ENCODE measurements around the gene SEMA6A. TPM values are rescaled to one million over a fixed set of nuclear protein-coding genes. Genes with fewer than 3 reads are reported as not detected.
A peak's percentile ranks its signal among the peaks of the same experiment; 100 is the strongest.

Gene SEMA6A
- polyA plus RNA-seq, 3 donors, result 0.16 TPM; not detected in 2

DNA sequence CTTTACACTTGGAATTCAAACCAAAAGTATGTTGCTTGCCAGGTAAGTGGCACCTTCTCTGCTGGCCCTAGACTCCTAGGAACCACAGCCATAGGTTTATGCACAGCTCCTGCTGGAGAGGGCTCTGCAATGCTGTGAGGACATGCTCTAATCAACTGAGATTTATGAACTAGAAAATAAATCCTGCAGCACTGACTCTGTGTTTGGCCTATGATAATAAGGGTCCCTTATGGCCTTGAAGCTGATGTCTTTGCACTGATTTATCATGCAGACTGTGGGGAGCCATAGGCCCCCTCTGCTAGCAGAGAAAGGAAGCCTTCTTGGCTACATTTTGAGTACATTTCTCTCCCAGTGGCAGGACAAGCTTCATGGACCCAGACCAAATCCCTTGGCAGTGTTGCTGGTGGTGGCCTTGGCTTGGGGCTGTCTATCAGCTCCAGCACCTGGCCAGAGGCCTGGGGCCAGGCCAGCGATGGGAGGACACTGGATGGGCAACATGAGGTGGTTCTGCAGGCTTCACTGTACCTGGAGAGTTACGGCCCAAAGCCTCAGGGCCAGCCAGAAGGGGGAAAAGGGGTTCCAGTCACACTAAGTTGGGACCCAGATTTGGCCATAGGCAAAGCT lies 178.0 kb downstream of the SEMA6A start:
- H3K4me1 Mint-ChIP-seq, result no peaks in the 10 kb centered on the region
- H3K27me3 Mint-ChIP-seq (ENCODE audit: low read depth in 3 of 3), result peaks cover 0 to 3% (median 0%) of the 10 kb centered on the region in 3 donors
- no peak overlapping the region for H3K4me3 ChIP-seq (replicated peaks in 1 of 3; ENCODE audit: low read depth in 2 of 3, low read length in 3 of 3)
- H3K4me1 ChIP-seq (ENCODE audit: control insufficient read depth in 1 of 2, insufficient read depth in 2 of 2, low read length in 2 of 2), result no peaks in the 10 kb centered on the region
- DNase-seq, result no peak
- peaks cover 0 to 6% (median 1%) of the 10 kb centered on the region in 7 donors for H3K9me3 Mint-ChIP-seq
- H2AFZ ChIP-seq (ENCODE audit: insufficient read depth, low read depth, low read length, poor library complexity, severe bottlenecking), result no peak overlapping the region
- H3K4me2 ChIP-seq (replicated peaks; ENCODE audit: extremely low read depth, low read length, poor library complexity, severe bottlenecking), result no peak overlapping the region
- H3K27ac Mint-ChIP-seq, result no peak overlapping the region
- H3K4me3 Mint-ChIP-seq, result no peak overlapping the region
- 90% methylated on average over 2 of the region's 2 CpGs for WGBS (ENCODE audit: insufficient coverage)
- no peaks in the 10 kb centered on the region for H4K20me1 ChIP-seq (ENCODE audit: insufficient read depth, low read length)
- intact Hi-C loops (cut with micrococcal nuclease), result no loop called here
- H3K36me3 ChIP-seq (replicated peaks in 1 of 2; ENCODE audit: control insufficient read depth in 1 of 2, insufficient read depth in 2 of 2, low read length in 2 of 2), result no peaks in the 10 kb centered on the region
- TF ChIP-seq, protein P1, sequence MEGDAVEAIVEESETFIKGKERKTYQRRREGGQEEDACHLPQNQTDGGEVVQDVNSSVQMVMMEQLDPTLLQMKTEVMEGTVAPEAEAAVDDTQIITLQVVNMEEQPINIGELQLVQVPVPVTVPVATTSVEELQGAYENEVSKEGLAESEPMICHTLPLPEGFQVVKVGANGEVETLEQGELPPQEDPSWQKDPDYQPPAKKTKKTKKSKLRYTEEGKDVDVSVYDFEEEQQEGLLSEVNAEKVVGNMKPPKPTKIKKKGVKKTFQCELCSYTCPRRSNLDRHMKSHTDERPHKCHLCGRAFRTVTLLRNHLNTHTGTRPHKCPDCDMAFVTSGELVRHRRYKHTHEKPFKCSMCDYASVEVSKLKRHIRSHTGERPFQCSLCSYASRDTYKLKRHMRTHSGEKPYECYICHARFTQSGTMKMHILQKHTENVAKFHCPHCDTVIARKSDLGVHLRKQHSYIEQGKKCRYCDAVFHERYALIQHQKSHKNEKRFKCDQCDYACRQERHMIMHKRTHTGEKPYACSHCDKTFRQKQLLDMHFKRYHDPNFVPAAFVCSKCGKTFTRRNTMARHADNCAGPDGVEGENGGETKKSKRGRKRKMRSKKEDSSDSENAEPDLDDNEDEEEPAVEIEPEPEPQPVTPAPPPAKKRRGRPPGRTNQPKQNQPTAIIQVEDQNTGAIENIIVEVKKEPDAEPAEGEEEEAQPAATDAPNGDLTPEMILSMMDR (IDR thresholded peaks at IDR 0.05), result no peak
- H3K27ac ChIP-seq (ENCODE audit: low read depth in 1 of 2, low read length in 2 of 2), result no peak overlapping the region
- peaks cover 9 to 10% of the 10 kb centered on the region in 2 donors for H3K36me3 Mint-ChIP-seq
- no peak overlapping the region for H3K9ac ChIP-seq (ENCODE audit: insufficient read depth, low read length, poor library complexity, severe bottlenecking)
- H3K27me3 ChIP-seq (ENCODE audit: control insufficient read depth in 2 of 2, insufficient read depth in 2 of 2, low read length in 2 of 2), result no peaks in the 10 kb centered on the region
- no peaks in the 10 kb centered on the region for H3K79me2 ChIP-seq (ENCODE audit: insufficient read depth, low read length)
- H3K9me3 ChIP-seq (replicated peaks in 1 of 2; ENCODE audit: control insufficient read depth in 1 of 2, insufficient read depth in 1 of 2, low read length in 2 of 2), result no peaks in the 10 kb centered on the region

DNA sequence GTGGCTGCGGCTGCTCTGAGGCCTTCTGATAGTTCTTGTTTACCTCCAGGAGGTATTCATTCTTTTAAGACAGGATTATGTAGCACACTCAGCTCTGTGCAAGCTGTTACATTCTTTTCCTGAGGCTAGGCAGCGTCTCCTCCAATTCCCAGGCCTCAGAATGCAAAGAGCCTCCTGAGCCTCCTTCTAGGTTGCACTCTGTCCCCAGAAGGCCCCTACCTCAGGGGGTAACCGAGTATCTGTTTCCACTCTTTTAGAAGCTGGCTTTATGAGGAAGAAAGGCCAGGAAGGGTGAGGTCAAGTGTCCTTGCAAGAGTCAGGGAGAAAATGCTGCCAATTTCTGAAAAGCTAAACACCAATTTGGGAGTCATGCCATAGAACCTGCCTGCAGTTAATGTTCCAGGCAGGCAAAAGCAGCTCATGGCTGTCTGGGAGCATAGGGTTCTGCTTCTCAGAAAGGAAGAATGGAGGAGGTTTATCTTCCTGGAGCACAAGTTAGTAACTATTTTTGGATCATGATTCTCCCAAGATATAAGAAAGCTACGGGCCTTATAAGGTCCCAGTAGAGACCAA lies 178.9 kb downstream of the SEMA6A start:
- H3K27me3 ChIP-seq (ENCODE audit: control insufficient read depth in 2 of 2, insufficient read depth in 2 of 2, low read length in 2 of 2), result no peaks in the 10 kb centered on the region
- no peaks in the 10 kb centered on the region for H3K79me2 ChIP-seq (ENCODE audit: insufficient read depth, low read length)
- TF ChIP-seq, protein P1 (IDR thresholded peaks at IDR 0.05), result no peak
- no peaks in the 10 kb centered on the region for H3K36me3 ChIP-seq (replicated peaks in 1 of 2; ENCODE audit: control insufficient read depth in 1 of 2, insufficient read depth in 2 of 2, low read length in 2 of 2)
- intact Hi-C loops (cut with micrococcal nuclease), result no loop called here
- peaks cover 0 to 3% (median 0%) of the 10 kb centered on the region in 3 donors for H3K27me3 Mint-ChIP-seq (ENCODE audit: low read depth in 3 of 3)
- no peak overlapping the region for H3K4me3 Mint-ChIP-seq
- H3K9me3 Mint-ChIP-seq, result peaks cover 0 to 8% (median 1%) of the 10 kb centered on the region in 7 donors
- no peaks in the 10 kb centered on the region for H3K4me1 ChIP-seq (ENCODE audit: control insufficient read depth in 1 of 2, insufficient read depth in 2 of 2, low read length in 2 of 2)
- no peak overlapping the region for H3K9ac ChIP-seq (ENCODE audit: insufficient read depth, low read length, poor library complexity, severe bottlenecking)
- H3K36me3 Mint-ChIP-seq, result peaks cover 7 to 11% of the 10 kb centered on the region in 2 donors
- H3K27ac Mint-ChIP-seq, result peak overlapping the region in 1 of 7 donors; percentile 77
- no peaks in the 10 kb centered on the region for H4K20me1 ChIP-seq (ENCODE audit: insufficient read depth, low read length)
- no peak overlapping the region for H3K27ac ChIP-seq (ENCODE audit: low read depth in 1 of 2, low read length in 2 of 2)
- H2AFZ ChIP-seq (ENCODE audit: insufficient read depth, low read depth, low read length, poor library complexity, severe bottlenecking), result no peak overlapping the region
- no peaks in the 10 kb centered on the region for H3K4me1 Mint-ChIP-seq
- DNase-seq, result no peak
- WGBS (ENCODE audit: insufficient coverage), result 100% methylated on average over 2 of the region's 4 CpGs
- no peak overlapping the region for H3K4me2 ChIP-seq (replicated peaks; ENCODE audit: extremely low read depth, low read length, poor library complexity, severe bottlenecking)
- no peak overlapping the region for H3K4me3 ChIP-seq (replicated peaks in 1 of 3; ENCODE audit: low read depth in 2 of 3, low read length in 3 of 3)
- H3K9me3 ChIP-seq (replicated peaks in 1 of 2; ENCODE audit: control insufficient read depth in 1 of 2, insufficient read depth in 1 of 2, low read length in 2 of 2), result no peaks in the 10 kb centered on the region

All from CD14-positive monocyte (primary cell).